ENCODE data around the gene TBX10.
"Not testable (repeated sequence)": the region's sequence is repeated elsewhere in the genome, so short reads cannot be mapped to it uniquely, and the experiment has no call there.

- TF ChIP-seq CTCF (IDR thresholded peaks at IDR 0.05; ENCODE audit: low read depth, low read length, poor library complexity, severe bottlenecking); EZH2phosphoT487 (IDR thresholded peaks at IDR 0.05; ENCODE audit: borderline replicate concordance, low read length): not testable (repeated sequence)
Measured at GRCh38 chr11:67623795-67624194, 15.8 kb downstream of the TBX10 start.
